Ovary (tissue), 10 donors: ENCODE measurements around the gene FECH. TPM values are rescaled to one million over a fixed set of nuclear protein-coding genes. Genes with fewer than 3 reads are reported as not detected.
A peak's percentile ranks its signal among the peaks of the same experiment; 100 is the strongest.

Experiments used
- DNase-seq, 5 donors: peaks; one replicate each; pipeline ENCODE4 v3.0.0-alpha.2; 2019 to 2020
- H3K27ac ChIP-seq, 2 donors: fragments of 200-600 bp; one replicate each; pipeline versions ENCODE4 v1.5.1 to v1.8.0; 2019 to 2022
- H3K27me3 ChIP-seq: fragments of 200-600 bp; one replicate; pipeline ENCODE4 v1.8.0; 2022
- H3K36me3 ChIP-seq: fragments of 200-600 bp; sonication (generic); one replicate; pipeline ENCODE4 v1.5.1; 2019
- H3K4me1 ChIP-seq: one replicate; pipeline ENCODE4 v1.8.1; 2013; ENCODE audit warnings: mild to moderate bottlenecking, moderate library complexity; ENCODE audit not compliant: insufficient read depth
- H3K4me3 ChIP-seq: fragments of 200-600 bp; sonication (generic); one replicate; pipeline ENCODE4 v1.5.1; 2017
- H3K9me3 ChIP-seq, 2 donors: fragments of 200-600 bp in 1 of 2; sonication (generic) in 1 of 2; one replicate each; pipeline versions ENCODE4 v1.5.1 to v1.8.1; 2013 to 2019; ENCODE audit warnings: mild to moderate bottlenecking in 1 of 2, moderate library complexity in 1 of 2
- CTCF ChIP-seq, 3 donors: fragments of 450-650 bp in 2 of 3; fragments of 200-600 bp in 1 of 3; IDR thresholded peaks; one replicate each; pipeline versions ENCODE4 v1.5.1 to v1.8.0; 2016 to 2022; ENCODE audit warnings: antibody characterized with exemption in 3 of 3, mild to moderate bottlenecking in 1 of 3
- EP300 ChIP-seq: sonication (generic); formaldehyde crosslinking; IDR thresholded peaks from one replicate; pipeline ENCODE4 v1.6.1; 2017; ENCODE audit warnings: antibody characterized with exemption
- POLR2A ChIP-seq: fragments of 450-650 bp; IDR thresholded peaks from one replicate; pipeline ENCODE4 v1.6.1; 2017; ENCODE audit warnings: antibody characterized with exemption, mild to moderate bottlenecking, moderate library complexity
- WGBS, 3 donors: extraction: QIAGEN DNeasy Blood & Tissue Kit in 1 of 3; methylation state at CpG; one replicate each; pipeline versions ENCODE4 v1.1.5 to v1.1.7; 2013 to 2017; 5-methylcytosine and 5-hydroxymethylcytosine counted together
- intact Hi-C, 4 donors: fragments of 100-400 bp; cut with DNase I; formaldehyde crosslinking; loops; one replicate each; pipeline versions ENCODE4 v1.11.0 to v1.15.1; 2022 to 2023
- long read RNA-seq, 3 donors: library from polyadenylated mRNA in 2 of 3; unstranded in 2 of 3; transcript quantifications; one replicate each; pipeline ENCODE4 v2.0.0 and lab custom pipeline, GENCODE V29; 2021 to 2026
- polyA plus RNA-seq, 2 donors: library from polyadenylated mRNA; stranded (reverse); fragments of 200-250 nt in 1 of 2; fragments of 350-450 nt in 1 of 2; fragmentation: Illumina TruSeq in 1 of 2; extraction: RNeasy Lipid Tissue Mini Kit (QIAGEN cat#74804) in 1 of 2; gene quantifications; one replicate each; pipeline ENCODE4 v1.2.3, GENCODE V29; 2013 to 2014
- total RNA-seq, 7 donors: library from RNA; depleted of rRNA in 2 of 7; stranded (reverse); fragments of >200 nt in 2 of 7; fragmentation: NEBNext Ultra II Directional in 3 of 7; extraction: Animal tissue kit (Norgen Biotek cat#: 25700) in 3 of 7; gene quantifications; one replicate each; pipeline versions ENCODE4 v1.1.0 to v1.2.4, GENCODE V29; 2016 to 2023
- donor health status: DM: no; HTN: no; CAD: no; lungs with moderate emphysema.
- donor health status: DM: no; HTN: no; CAD: no.
- donor health status: Bipolar disorder and iron deficiency.
- donor health status: DM: yes; HTN: yes; CAD: no.
- donor health status: DM: no; HTN: no; CAD: no.
- donor health status: DM: yes; HTN: yes; CAD: no.

Gene FECH
- total RNA-seq (10 to 100 TPM; 18.2 to 24.2 (median 19.4) TPM), polyA plus RNA-seq (10 to 100 TPM; 10.0 to 35.8 TPM)
- long read RNA-seq, donor 1, transcript FECH-201 (11 exons, 3,853 nt): major isoform, 26 of 37 reads
- long read RNA-seq, donor 1, partial matches to known transcripts: 3 of 37 reads
- long read RNA-seq, donor 1, other reads (novel, unspliced or antisense): 5 of 37 reads
- long read RNA-seq, donor 2, partial matches to known transcripts: 0 of 8 reads
- long read RNA-seq, donor 2, other reads (novel, unspliced or antisense): 0 of 8 reads
- long read RNA-seq, donor 3, transcript FECH-201 (11 exons, 3,853 nt): major isoform, 27 of 33 reads
- long read RNA-seq, donor 3, partial matches to known transcripts: 2 of 33 reads
- long read RNA-seq, donor 3, other reads (novel, unspliced or antisense): 2 of 33 reads

- DNase-seq: peak; percentile 72 to 88 (median 78)
- no peaks in the 10 kb centered on the region for H3K27me3 ChIP-seq
- H3K27ac ChIP-seq: peak within 1 kb of the TSS; percentile 81 to 90
- H3K4me1 ChIP-seq: peaks cover 2% of the 10 kb centered on the region
- intact Hi-C loops: no loop called here
- TF ChIP-seq CTCF (IDR thresholded peaks at IDR 0.05) (peak in 1 of 3 donors; percentile 20), EP300 (no peak), POLR2A (peak; percentile 46)
- H3K4me3 ChIP-seq: peak within 1 kb of the TSS; percentile 59
- no peaks in the 10 kb centered on the region for H3K9me3 ChIP-seq
- no peaks in the 10 kb centered on the region for H3K36me3 ChIP-seq
- WGBS, 3 donors: 1% methylated on average over 53 to 80 of the region's 80 CpGs
Observed at GRCh38 chr18:57586251-57587049, at the start of gene FECH. TSS of gene FECH (minus strand) at chr18:57586702. CDS start at chr18:57586620, 82 bp downstream.

- Histone ChIP-seq H3K27me3 (no peaks in the 10 kb centered on the region), H3K36me3 (no peaks in the 10 kb centered on the region), H3K27ac (no peak overlapping the region), H3K9me3 (no peaks in the 10 kb centered on the region), H3K4me1 (peaks cover 4% of the 10 kb centered on the region), H3K4me3 (no peak overlapping the region)
- intact Hi-C loops: no loop called here
- 75 to 78% (median 78%) methylated on average over 4 of the region's 4 CpGs for WGBS, 3 donors
- no peak for DNase-seq
- TF ChIP-seq POLR2A (no peak), CTCF (IDR thresholded peaks at IDR 0.05) (no peak), EP300 (no peak)
Observed at GRCh38 chr18:57635003-57635822, 48.7 kb upstream of the FECH start.

GRCh38 chr18:57631697-57632096 lies 45.2 kb upstream of the FECH start:
- intact Hi-C loops: no loop called here
- Histone ChIP-seq H3K36me3 (no peaks in the 10 kb centered on the region), H3K27ac (no peak overlapping the region), H3K4me3 (no peak overlapping the region), H3K9me3 (no peaks in the 10 kb centered on the region), H3K4me1 (peaks cover 5% of the 10 kb centered on the region), H3K27me3 (no peaks in the 10 kb centered on the region)
- 83 to 90% (median 89%) methylated on average over 2 of the region's 2 CpGs for whole genome bisulfite sequencing, 3 donors
- TF ChIP-seq EP300 (no peak), CTCF (IDR thresholded peaks at IDR 0.05) (no peak), POLR2A (no peak)
- no peak for DNase-seq
